ENCODE data around the gene LYPD6B. TPM values are rescaled to one million over a fixed set of nuclear protein-coding genes. Genes with fewer than 3 reads are reported as not detected.

Gene LYPD6B
- total and polyA plus RNA-seq, 2 experiments from 2014 or later = 1.7 to 3.6 TPM

GRCh38 chr2:149149007-149149297, 110.5 kb downstream of the LYPD6B start:
- no peaks in the 10 kb centered on the region for H3K36me3 ChIP-seq (ENCODE audit: insufficient read depth)
- Mint-ChIP-seq H3K9me3 (no peaks in the 10 kb centered on the region), H3K4me1 (peaks cover 13% of the 10 kb centered on the region), H3K4me3 (no peak overlapping the region), H3K27me3 (ENCODE audit: insufficient read depth, low read depth, poor library complexity) (peaks cover 9% of the 10 kb centered on the region), H3K36me3 (ENCODE audit: low read depth) (no peaks in the 10 kb centered on the region), H3K27ac (no peak overlapping the region)
- H3K4me2 ChIP-seq = no peak overlapping the region
- H3F3A ChIP-seq (replicated peaks; ENCODE audit: low read depth) = no peaks in the 10 kb centered on the region
- H3K9me2 ChIP-seq (ENCODE audit: insufficient read depth) = no peaks in the 10 kb centered on the region
- no peak for ATAC-seq
- H4K20me1 ChIP-seq (replicated peaks; ENCODE audit: insufficient read depth) = no peaks in the 10 kb centered on the region
- H3K79me2 ChIP-seq (replicated peaks; ENCODE audit: insufficient read depth) = no peaks in the 10 kb centered on the region
- H2AFZ ChIP-seq = no peak overlapping the region
- no peak overlapping the region for H3K27ac ChIP-seq (ENCODE audit: low read depth)
- TF ChIP-seq STAT1 (IDR thresholded peaks at IDR 0.05; ENCODE audit: unreplicated experiment) (no peak), CREB1 (CRISPR knock-in tag; IDR thresholded peaks at IDR 0.05; ENCODE audit: low read depth) (no peak), ZNF114 (CRISPR knock-in tag; IDR thresholded peaks at IDR 0.05) (no peak), EZH2phosphoT487 (IDR thresholded peaks at IDR 0.05; ENCODE audit: unreplicated experiment) (no peak), POLR2AphosphoS5 (IDR thresholded peaks at IDR 0.05; ENCODE audit: low read depth) (no peak), JUNB (IDR thresholded peaks at IDR 0.05; ENCODE audit: unreplicated experiment) (no peak), EZH2 (IDR thresholded peaks at IDR 0.05; ENCODE audit: low read depth, unreplicated experiment) (no peak), ZNF331 (CRISPR knock-in tag; IDR thresholded peaks at IDR 0.05; ENCODE audit: low read depth) (no peak), NANOG (IDR thresholded peaks at IDR 0.05; ENCODE audit: borderline replicate concordance) (no peak)
- TF ChIP-seq, protein P1, sequence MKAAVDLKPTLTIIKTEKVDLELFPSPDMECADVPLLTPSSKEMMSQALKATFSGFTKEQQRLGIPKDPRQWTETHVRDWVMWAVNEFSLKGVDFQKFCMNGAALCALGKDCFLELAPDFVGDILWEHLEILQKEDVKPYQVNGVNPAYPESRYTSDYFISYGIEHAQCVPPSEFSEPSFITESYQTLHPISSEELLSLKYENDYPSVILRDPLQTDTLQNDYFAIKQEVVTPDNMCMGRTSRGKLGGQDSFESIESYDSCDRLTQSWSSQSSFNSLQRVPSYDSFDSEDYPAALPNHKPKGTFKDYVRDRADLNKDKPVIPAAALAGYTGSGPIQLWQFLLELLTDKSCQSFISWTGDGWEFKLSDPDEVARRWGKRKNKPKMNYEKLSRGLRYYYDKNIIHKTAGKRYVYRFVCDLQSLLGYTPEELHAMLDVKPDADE (IDR thresholded peaks at IDR 0.05) = no peak
- TF ChIP-seq, protein P2, sequence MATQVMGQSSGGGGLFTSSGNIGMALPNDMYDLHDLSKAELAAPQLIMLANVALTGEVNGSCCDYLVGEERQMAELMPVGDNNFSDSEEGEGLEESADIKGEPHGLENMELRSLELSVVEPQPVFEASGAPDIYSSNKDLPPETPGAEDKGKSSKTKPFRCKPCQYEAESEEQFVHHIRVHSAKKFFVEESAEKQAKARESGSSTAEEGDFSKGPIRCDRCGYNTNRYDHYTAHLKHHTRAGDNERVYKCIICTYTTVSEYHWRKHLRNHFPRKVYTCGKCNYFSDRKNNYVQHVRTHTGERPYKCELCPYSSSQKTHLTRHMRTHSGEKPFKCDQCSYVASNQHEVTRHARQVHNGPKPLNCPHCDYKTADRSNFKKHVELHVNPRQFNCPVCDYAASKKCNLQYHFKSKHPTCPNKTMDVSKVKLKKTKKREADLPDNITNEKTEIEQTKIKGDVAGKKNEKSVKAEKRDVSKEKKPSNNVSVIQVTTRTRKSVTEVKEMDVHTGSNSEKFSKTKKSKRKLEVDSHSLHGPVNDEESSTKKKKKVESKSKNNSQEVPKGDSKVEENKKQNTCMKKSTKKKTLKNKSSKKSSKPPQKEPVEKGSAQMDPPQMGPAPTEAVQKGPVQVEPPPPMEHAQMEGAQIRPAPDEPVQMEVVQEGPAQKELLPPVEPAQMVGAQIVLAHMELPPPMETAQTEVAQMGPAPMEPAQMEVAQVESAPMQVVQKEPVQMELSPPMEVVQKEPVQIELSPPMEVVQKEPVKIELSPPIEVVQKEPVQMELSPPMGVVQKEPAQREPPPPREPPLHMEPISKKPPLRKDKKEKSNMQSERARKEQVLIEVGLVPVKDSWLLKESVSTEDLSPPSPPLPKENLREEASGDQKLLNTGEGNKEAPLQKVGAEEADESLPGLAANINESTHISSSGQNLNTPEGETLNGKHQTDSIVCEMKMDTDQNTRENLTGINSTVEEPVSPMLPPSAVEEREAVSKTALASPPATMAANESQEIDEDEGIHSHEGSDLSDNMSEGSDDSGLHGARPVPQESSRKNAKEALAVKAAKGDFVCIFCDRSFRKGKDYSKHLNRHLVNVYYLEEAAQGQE (IDR thresholded peaks at IDR 0.05; ENCODE audit: unreplicated experiment) = no peak
- TF ChIP-seq, protein P3, sequence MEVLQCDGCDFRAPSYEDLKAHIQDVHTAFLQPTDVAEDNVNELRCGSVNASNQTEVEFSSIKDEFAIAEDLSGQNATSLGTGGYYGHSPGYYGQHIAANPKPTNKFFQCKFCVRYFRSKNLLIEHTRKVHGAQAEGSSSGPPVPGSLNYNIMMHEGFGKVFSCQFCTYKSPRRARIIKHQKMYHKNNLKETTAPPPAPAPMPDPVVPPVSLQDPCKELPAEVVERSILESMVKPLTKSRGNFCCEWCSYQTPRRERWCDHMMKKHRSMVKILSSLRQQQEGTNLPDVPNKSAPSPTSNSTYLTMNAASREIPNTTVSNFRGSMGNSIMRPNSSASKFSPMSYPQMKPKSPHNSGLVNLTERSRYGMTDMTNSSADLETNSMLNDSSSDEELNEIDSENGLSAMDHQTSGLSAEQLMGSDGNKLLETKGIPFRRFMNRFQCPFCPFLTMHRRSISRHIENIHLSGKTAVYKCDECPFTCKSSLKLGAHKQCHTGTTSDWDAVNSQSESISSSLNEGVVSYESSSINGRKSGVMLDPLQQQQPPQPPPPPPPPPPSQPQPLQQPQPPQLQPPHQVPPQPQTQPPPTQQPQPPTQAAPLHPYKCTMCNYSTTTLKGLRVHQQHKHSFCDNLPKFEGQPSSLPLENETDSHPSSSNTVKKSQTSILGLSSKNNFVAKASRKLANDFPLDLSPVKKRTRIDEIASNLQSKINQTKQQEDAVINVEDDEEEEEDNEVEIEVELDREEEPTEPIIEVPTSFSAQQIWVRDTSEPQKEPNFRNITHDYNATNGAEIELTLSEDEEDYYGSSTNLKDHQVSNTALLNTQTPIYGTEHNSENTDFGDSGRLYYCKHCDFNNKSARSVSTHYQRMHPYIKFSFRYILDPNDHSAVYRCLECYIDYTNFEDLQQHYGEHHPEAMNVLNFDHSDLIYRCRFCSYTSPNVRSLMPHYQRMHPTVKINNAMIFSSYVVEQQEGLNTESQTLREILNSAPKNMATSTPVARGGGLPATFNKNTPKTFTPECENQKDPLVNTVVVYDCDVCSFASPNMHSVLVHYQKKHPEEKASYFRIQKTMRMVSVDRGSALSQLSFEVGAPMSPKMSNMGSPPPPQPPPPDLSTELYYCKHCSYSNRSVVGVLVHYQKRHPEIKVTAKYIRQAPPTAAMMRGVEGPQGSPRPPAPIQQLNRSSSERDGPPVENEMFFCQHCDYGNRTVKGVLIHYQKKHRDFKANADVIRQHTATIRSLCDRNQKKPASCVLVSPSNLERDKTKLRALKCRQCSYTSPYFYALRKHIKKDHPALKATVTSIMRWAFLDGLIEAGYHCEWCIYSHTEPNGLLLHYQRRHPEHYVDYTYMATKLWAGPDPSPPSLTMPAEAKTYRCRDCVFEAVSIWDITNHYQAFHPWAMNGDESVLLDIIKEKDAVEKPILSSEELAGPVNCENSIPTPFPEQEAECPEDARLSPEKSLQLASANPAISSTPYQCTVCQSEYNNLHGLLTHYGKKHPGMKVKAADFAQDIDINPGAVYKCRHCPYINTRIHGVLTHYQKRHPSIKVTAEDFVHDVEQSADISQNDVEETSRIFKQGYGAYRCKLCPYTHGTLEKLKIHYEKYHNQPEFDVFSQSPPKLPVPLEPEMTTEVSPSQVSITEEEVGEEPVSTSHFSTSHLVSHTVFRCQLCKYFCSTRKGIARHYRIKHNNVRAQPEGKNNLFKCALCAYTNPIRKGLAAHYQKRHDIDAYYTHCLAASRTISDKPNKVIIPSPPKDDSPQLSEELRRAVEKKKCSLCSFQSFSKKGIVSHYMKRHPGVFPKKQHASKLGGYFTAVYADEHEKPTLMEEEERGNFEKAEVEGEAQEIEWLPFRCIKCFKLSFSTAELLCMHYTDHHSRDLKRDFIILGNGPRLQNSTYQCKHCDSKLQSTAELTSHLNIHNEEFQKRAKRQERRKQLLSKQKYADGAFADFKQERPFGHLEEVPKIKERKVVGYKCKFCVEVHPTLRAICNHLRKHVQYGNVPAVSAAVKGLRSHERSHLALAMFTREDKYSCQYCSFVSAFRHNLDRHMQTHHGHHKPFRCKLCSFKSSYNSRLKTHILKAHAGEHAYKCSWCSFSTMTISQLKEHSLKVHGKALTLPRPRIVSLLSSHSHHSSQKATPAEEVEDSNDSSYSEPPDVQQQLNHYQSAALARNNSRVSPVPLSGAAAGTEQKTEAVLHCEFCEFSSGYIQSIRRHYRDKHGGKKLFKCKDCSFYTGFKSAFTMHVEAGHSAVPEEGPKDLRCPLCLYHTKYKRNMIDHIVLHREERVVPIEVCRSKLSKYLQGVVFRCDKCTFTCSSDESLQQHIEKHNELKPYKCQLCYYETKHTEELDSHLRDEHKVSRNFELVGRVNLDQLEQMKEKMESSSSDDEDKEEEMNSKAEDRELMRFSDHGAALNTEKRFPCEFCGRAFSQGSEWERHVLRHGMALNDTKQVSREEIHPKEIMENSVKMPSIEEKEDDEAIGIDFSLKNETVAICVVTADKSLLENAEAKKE (CRISPR knock-in tag; IDR thresholded peaks at IDR 0.05) = no peak
- TF ChIP-seq, protein P4, sequence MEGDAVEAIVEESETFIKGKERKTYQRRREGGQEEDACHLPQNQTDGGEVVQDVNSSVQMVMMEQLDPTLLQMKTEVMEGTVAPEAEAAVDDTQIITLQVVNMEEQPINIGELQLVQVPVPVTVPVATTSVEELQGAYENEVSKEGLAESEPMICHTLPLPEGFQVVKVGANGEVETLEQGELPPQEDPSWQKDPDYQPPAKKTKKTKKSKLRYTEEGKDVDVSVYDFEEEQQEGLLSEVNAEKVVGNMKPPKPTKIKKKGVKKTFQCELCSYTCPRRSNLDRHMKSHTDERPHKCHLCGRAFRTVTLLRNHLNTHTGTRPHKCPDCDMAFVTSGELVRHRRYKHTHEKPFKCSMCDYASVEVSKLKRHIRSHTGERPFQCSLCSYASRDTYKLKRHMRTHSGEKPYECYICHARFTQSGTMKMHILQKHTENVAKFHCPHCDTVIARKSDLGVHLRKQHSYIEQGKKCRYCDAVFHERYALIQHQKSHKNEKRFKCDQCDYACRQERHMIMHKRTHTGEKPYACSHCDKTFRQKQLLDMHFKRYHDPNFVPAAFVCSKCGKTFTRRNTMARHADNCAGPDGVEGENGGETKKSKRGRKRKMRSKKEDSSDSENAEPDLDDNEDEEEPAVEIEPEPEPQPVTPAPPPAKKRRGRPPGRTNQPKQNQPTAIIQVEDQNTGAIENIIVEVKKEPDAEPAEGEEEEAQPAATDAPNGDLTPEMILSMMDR (conservative IDR thresholded peaks at IDR 0.05; ENCODE audit: low read depth in 2 of 2) = no peak
- H3K4me3 ChIP-seq = no peak overlapping the region
- H3K27me3 ChIP-seq (ENCODE audit: insufficient read depth) = no peaks in the 10 kb centered on the region
- no peak for DNase-seq (ENCODE audit: low spot score)
- peaks cover 7% of the 10 kb centered on the region; the same call in 1 of the 2 replicates for H3K4me1 ChIP-seq (ENCODE audit: insufficient read depth)
